Upper lobe of left lung (tissue), 4 donors: ENCODE data around the gene RNF213.

ENCODE experiments used
- EP300 ChIP-seq, 4 donors: sonication (generic); formaldehyde crosslinking; IDR thresholded peaks; one replicate each; pipeline ENCODE4 v1.5.1; 2017; ENCODE audit warnings: antibody characterized with exemption in 4 of 4, control low read depth in 2 of 4
- POLR2A ChIP-seq, 4 donors: fragments of 450-650 bp; IDR thresholded peaks; one replicate each; pipeline ENCODE4 v1.5.1; 2016 to 2017; ENCODE audit warnings: antibody characterized with exemption in 4 of 4, mild to moderate bottlenecking in 2 of 4
- POLR2AphosphoS5 ChIP-seq, 2 donors: sonication (generic); formaldehyde crosslinking; IDR thresholded peaks; one replicate each; pipeline ENCODE4 v1.5.1; 2017; ENCODE audit warnings: antibody characterized with exemption in 2 of 2
- TF ChIP-seq, protein P1 (sequence below), 6 experiments: fragments of 450-650 bp in 4 of 6; fragments of 200-600 bp in 2 of 6; sonication (generic) in 2 of 6; IDR thresholded peaks; one replicate each; pipeline ENCODE4 v1.5.1; 2016 to 2019; ENCODE audit warnings: antibody characterized with exemption in 6 of 6

- TF ChIP-seq, protein P1, sequence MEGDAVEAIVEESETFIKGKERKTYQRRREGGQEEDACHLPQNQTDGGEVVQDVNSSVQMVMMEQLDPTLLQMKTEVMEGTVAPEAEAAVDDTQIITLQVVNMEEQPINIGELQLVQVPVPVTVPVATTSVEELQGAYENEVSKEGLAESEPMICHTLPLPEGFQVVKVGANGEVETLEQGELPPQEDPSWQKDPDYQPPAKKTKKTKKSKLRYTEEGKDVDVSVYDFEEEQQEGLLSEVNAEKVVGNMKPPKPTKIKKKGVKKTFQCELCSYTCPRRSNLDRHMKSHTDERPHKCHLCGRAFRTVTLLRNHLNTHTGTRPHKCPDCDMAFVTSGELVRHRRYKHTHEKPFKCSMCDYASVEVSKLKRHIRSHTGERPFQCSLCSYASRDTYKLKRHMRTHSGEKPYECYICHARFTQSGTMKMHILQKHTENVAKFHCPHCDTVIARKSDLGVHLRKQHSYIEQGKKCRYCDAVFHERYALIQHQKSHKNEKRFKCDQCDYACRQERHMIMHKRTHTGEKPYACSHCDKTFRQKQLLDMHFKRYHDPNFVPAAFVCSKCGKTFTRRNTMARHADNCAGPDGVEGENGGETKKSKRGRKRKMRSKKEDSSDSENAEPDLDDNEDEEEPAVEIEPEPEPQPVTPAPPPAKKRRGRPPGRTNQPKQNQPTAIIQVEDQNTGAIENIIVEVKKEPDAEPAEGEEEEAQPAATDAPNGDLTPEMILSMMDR (IDR thresholded peaks at IDR 0.05): no peak
- TF ChIP-seq POLR2A (IDR thresholded peaks at IDR 0.05) (no peak), POLR2AphosphoS5 (IDR thresholded peaks at IDR 0.05) (no peak), EP300 (IDR thresholded peaks at IDR 0.05) (no peak)
These were observed 127.5 kb downstream of the RNF213 start for GRCh38 chr17:80388175-80388574.
